Naive B cell (primary cell): Measurements from ENCODE around the gene QRFP. TPM values are rescaled to one million over a fixed set of nuclear protein-coding genes. Genes with fewer than 3 reads are reported as not detected.

ENCODE experiments used
- ATAC-seq, 2 donors: fragments of 150-1000 bp; cut with Tn5 transposase; 2 replicates each; pipeline ENCODE4 v1.10.0; 2021; ENCODE audit warnings: low read depth in 2 of 2, mild to moderate bottlenecking in 2 of 2, moderate library complexity in 2 of 2
- DNase-seq: peaks from one replicate; pipeline ENCODE4 v3.0.0; 2022
- H3K27ac Mint-ChIP-seq, 6 donors: one replicate each; pipeline ENCODE4 v1.8.0; 2020 to 2022; ENCODE audit warnings: mild to moderate bottlenecking in 6 of 6, mixed read lengths in 6 of 6, moderate library complexity in 5 of 6, inconsistent platforms in 2 of 6
- H3K27me3 Mint-ChIP-seq, 3 donors: one replicate each; pipeline ENCODE4 v1.8.0; 2021 to 2022; ENCODE audit warnings: mixed read lengths in 3 of 3, mild to moderate bottlenecking in 1 of 3
- H3K36me3 Mint-ChIP-seq, 2 donors: one replicate each; pipeline ENCODE4 v1.8.0; 2020 to 2022; ENCODE audit warnings: mixed read lengths in 2 of 2, inconsistent platforms in 1 of 2, mild to moderate bottlenecking in 1 of 2
- H3K4me1 Mint-ChIP-seq, 3 donors: one replicate each; pipeline ENCODE4 v1.8.0; 2020 to 2022; ENCODE audit warnings: mixed read lengths in 3 of 3, inconsistent platforms in 1 of 3, mild to moderate bottlenecking in 1 of 3, moderate library complexity in 1 of 3
- H3K4me3 Mint-ChIP-seq, 8 donors: one replicate each; pipeline ENCODE4 v1.8.0; 2020 to 2022; ENCODE audit warnings: mild to moderate bottlenecking in 8 of 8, mixed read lengths in 8 of 8, moderate library complexity in 8 of 8, inconsistent platforms in 2 of 8
- H3K9me3 Mint-ChIP-seq, 7 donors: one replicate each; pipeline ENCODE4 v1.8.0; 2020 to 2022; ENCODE audit warnings: mixed read lengths in 7 of 7, mild to moderate bottlenecking in 5 of 7, inconsistent platforms in 2 of 7, moderate library complexity in 1 of 7
- polyA plus RNA-seq, 6 donors: library from polyadenylated mRNA; unstranded; fragments of 300-500 nt; fragmentation: Illumina TruSeq; gene quantifications; one replicate each; pipeline ENCODE4 v1.2.3, GENCODE V29; 2021; ENCODE audit warnings: low read depth in 6 of 6

The QRFP gene
- polyA plus RNA-seq, 6 donors from 2014 or later = 0.42 to 0.75 TPM; not detected in 4

DNA sequence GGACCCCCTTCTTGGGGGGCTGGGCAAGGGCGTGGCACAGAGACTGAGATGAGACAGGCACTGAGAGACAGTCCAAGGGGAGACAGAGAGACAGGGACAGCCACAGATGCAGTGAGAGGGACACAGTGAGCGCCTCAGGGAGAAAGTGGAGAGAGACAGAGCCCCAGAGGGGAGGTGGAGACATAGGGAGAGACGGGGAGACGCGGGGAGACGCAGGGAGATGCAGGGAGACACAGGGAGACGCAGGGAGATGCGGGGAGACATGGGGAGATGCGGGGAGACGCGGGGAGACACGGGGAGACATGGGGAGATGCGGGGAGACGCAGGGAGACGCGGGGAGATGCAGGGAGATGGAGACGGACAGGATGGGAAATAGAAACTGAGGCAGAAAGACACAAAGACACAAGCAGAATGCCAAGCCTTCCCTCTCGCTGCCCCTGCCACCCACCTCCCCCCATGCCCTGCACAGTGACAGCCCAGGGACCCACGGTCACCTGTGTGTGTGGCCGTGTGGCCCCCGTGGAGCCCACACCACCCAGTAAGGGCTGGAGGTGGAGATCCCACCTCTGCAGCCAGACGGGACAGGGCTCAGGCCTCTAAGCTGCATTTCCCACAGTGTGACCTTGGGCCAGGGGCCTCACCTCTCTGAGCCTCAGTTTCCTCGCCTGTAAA lies 33.7 kb upstream of the QRFP start:
- no peaks in the 10 kb centered on the region for H3K36me3 Mint-ChIP-seq
- ATAC-seq (no peak), DNase-seq (no peak)
- peaks cover 3 to 6% (median 3%) of the 10 kb centered on the region in 3 donors for H3K4me1 Mint-ChIP-seq
- H3K4me3 Mint-ChIP-seq = no peak overlapping the region
- peak overlapping the region in 1 of 6 donors; percentile 56 for H3K27ac Mint-ChIP-seq
- H3K27me3 Mint-ChIP-seq = peaks cover 32 to 58% (median 55%) of the 10 kb centered on the region in 3 donors
- no peaks in the 10 kb centered on the region for H3K9me3 Mint-ChIP-seq

DNA sequence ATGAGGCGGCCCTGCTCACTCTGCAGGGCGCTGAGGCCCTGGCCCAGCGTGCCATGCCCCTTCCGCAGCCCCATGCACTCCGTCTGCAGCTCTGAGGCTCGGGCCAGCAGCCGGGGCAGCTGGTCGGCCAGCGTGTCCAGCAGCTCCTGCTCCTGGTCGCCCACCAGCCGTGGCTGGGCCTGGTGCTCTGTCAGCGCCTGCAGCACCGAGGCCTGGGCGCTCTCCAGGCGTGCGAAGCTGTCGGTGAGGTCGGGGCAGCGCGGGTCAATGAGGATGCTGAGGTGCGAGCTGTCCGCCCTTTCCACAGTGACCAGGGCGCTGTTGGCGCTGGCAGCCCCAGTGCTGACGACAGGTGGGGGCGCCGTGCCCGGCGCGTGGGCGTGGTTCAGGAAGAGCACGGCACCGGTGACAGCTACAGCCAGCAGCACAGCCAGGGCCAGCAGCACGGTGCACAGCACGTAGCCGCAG lies 33.0 kb upstream of the QRFP start:
- H3K27ac Mint-ChIP-seq = peak overlapping the region in 1 of 6 donors; percentile 56
- DNase-seq = no peak
- no peaks in the 10 kb centered on the region for H3K9me3 Mint-ChIP-seq
- no peak overlapping the region for H3K4me3 Mint-ChIP-seq
- no peak for ATAC-seq
- peaks cover 27 to 51% (median 48%) of the 10 kb centered on the region in 3 donors for H3K27me3 Mint-ChIP-seq
- H3K4me1 Mint-ChIP-seq = peaks cover 3 to 6% (median 3%) of the 10 kb centered on the region in 3 donors
- no peaks in the 10 kb centered on the region for H3K36me3 Mint-ChIP-seq

DNA sequence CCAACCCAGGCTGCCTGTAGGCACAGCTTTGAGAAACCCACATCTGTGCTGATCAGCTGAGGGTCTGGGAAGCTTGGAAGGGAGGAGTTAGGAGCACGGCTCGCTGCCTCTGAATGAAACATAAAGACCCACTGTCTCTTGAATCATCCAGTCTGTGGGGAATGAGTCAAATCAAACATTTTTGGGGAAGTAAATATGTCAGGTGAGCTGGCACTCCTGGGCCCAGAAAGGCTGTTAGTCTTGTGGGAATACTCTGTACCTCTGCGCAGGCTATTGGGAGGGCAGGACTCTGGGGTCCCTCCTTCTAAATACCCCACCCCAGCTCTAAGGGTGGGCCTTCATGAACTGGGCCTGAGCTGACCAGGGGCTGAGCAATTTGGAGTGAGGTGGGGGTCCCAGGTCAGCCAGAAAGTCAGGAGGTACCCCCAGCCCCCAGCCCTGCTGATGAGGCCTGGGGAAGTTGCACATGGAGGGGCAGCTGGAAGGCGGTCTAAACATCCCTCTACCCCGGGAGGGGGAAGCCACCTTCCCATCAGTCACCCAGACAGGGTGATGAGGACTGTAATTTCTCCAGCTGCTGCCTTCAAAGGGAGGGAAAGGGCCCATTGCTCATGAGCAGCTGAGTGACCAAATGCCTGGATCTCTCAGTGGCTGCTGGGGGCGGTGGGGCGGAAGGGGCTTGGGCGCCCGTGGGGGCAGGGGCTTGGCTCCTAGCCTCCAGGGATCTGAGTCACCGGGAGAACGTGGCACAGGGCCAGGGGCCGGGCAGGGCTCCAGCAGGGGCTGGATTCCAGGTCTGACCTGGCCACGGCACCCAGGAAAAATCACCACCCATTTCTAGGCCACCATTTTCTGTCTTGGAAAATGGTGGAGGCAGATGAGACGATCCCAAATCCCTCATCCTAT lies 31.6 kb upstream of the QRFP start:
- DNase-seq (no peak), ATAC-seq (no peak)
- Mint-ChIP-seq H3K27ac (no peak overlapping the region), H3K36me3 (no peaks in the 10 kb centered on the region), H3K4me3 (no peak overlapping the region), H3K9me3 (no peaks in the 10 kb centered on the region), H3K4me1 (peaks cover 3 to 6% (median 3%) of the 10 kb centered on the region in 3 donors), H3K27me3 (peaks cover 26 to 41% (median 40%) of the 10 kb centered on the region in 3 donors)

DNA sequence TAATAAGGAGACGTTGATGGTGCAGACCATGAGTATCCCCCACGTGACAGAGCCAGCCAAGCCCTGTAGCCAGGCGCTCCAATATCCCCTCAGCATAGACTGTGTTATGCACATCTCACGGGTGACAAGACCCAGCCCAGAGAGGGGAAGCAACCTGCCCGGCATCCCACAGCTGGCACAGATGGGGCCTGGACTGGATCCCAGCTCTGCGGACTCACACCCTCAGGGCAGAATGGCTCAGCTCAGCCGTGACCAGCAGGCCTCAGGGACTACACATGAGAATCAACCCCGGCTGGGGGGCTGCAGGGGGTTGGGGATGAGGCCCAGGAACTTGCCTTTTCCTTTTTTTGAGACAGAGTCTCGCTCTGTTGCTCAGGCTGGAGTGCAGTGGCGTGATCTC lies 30.7 kb upstream of the QRFP start:
- no peak for DNase-seq

GRCh38 chr9:130925050-130925678 lies 28.6 kb upstream of the QRFP start:
- H3K27me3 Mint-ChIP-seq = peaks cover 4 to 32% (median 30%) of the 10 kb centered on the region in 3 donors
- no peak overlapping the region for H3K27ac Mint-ChIP-seq
- H3K4me3 Mint-ChIP-seq = no peak overlapping the region
- ATAC-seq = no peak
- H3K4me1 Mint-ChIP-seq = peaks cover 0 to 6% (median 3%) of the 10 kb centered on the region in 3 donors
- H3K9me3 Mint-ChIP-seq = no peaks in the 10 kb centered on the region
- no peaks in the 10 kb centered on the region for H3K36me3 Mint-ChIP-seq
- no peak for DNase-seq

More for the DNA sequence above, 30.7 kb upstream of the QRFP start:
- Mint-ChIP-seq H3K36me3 (no peaks in the 10 kb centered on the region), H3K27me3 (peaks cover 18 to 41% (median 40%) of the 10 kb centered on the region in 3 donors), H3K4me1 (peaks cover 3 to 6% (median 3%) of the 10 kb centered on the region in 3 donors), H3K4me3 (no peak overlapping the region), H3K27ac (no peak overlapping the region), H3K9me3 (no peaks in the 10 kb centered on the region)
- ATAC-seq = no peak

DNA sequence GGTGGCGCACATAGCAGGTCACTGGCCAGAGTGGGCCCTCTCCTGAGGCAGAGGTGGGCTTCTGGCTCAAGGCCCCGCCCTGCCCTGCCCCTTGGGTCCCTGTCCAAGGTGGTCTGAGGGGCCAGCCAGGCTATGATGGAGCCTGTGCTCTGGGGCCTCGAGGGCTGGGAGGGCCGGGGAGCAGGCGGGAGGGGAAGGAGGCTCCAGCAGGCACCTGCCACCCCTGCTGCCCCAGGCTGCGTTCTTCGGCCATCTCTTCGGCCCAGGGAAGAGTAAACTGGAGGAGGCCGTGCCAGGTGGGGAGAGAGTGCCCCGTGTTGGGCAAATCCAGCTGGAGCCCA lies 27.8 kb upstream of the QRFP start:
- H3K9me3 Mint-ChIP-seq = no peaks in the 10 kb centered on the region
- H3K27me3 Mint-ChIP-seq = peaks cover 0 to 29% (median 24%) of the 10 kb centered on the region in 3 donors

DNA sequence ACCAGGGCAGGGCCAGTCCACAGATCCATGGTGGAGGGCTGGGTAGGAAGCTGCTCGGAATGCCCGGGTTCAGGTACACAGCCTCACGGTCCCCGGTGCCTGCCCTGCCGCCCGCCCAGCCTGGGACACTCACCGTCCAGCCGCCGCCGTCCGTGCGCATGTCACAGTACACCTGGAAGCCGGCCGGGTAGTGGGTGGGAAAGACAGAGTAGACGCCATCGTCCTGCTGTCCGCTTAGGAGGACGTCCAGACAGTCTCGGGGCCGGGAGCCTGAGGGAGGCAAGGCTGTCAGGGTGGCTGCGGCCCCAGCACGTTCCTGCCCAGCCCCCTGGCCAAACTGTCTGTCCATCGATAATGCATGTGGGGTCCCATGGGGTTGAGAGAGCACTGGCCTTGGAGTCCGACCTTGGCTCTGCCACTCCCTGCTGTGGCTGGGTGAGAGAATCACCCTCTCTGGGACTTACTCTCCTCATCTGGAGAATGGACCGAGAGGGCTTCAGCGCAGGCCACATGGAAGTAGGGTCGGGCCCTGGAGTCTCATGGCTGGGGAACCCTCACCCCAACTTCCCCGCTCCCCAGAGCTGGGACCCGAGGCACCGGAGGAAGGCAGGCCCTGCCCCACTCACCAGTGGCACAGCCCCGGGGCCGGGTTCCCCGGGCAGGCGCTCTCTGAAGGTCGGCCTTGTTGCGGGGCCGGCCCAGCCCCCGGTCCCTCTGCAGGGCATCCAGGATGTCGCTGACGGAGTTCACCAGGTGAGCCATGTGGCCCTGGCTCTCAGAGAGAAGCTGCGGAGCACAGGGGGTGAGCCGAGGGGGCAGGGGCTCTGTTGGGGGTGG lies 27.2 kb upstream of the QRFP start:
- no peak for ATAC-seq

More for the DNA sequence above, 27.8 kb upstream of the QRFP start:
- H3K4me1 Mint-ChIP-seq = peaks cover 0 to 6% (median 0%) of the 10 kb centered on the region in 3 donors
- DNase-seq (no peak), ATAC-seq (no peak)
- H3K36me3 Mint-ChIP-seq = no peaks in the 10 kb centered on the region
- H3K4me3 Mint-ChIP-seq = no peak overlapping the region
- H3K27ac Mint-ChIP-seq = no peak overlapping the region

GRCh38 chr9:130922893-130923610 lies 26.4 kb upstream of the QRFP start:
- DNase-seq = no peak
- H3K27ac Mint-ChIP-seq = no peak overlapping the region
- H3K4me3 Mint-ChIP-seq = no peak overlapping the region
- no peaks in the 10 kb centered on the region for H3K36me3 Mint-ChIP-seq
- ATAC-seq = no peak
- H3K9me3 Mint-ChIP-seq = no peaks in the 10 kb centered on the region
- peaks cover 0 to 2% (median 0%) of the 10 kb centered on the region in 3 donors for H3K4me1 Mint-ChIP-seq
- H3K27me3 Mint-ChIP-seq = peaks cover 0 to 31% (median 20%) of the 10 kb centered on the region in 3 donors

More for the DNA sequence above, 27.2 kb upstream of the QRFP start:
- Mint-ChIP-seq H3K27me3 (peaks cover 0 to 35% (median 24%) of the 10 kb centered on the region in 3 donors), H3K4me1 (peaks cover 0 to 6% (median 0%) of the 10 kb centered on the region in 3 donors), H3K36me3 (no peaks in the 10 kb centered on the region), H3K9me3 (no peaks in the 10 kb centered on the region), H3K27ac (no peak overlapping the region), H3K4me3 (no peak overlapping the region)
- no peak for DNase-seq

DNA sequence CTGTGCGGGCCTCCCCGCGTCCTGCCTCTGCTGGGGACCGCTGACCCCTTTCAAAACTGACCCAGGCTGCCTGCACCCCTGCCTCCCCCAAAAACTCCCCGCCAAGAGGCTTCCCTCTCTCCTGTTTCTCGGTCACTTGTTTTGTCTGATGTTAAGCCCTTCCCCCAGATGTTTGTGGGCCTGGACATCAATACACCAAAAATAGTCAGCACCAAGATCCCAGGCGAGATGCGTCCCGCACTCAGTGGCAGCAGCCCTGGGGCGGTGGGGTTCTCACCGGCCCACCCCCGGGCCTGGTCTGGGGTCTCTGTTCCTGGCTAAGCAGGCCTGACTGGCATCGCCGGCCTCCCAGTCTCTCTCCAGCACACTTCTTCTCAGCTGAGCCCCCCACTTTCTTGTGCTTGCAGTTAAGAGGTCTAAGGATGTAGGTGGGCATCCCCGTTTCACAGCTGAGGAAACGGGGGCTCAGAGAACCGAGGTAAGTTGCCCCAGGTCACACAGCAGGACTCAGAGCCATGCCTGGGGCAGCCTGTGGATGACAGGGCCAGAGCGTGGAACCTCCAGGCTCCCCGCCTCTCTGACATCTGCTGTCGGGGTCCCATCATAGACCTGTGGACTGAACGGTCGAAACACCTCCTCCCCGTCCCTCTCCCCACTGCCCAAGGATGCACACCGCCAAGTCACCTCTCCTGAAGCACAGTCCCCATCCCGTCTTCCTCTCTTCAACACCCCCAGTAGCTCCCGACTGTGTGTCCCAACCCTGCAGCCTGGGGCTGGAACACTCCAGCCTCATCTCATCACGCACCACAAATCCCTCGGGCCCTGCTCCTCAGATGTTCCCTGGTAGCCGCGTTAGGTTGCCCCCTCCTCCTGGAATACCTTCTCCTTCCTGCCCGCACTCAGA lies 25.6 kb upstream of the QRFP start:
- no peak for ATAC-seq

GRCh38 chr9:130921300-130921988 lies 24.8 kb upstream of the QRFP start:
- no peaks in the 10 kb centered on the region for H3K9me3 Mint-ChIP-seq
- no peak overlapping the region for H3K4me3 Mint-ChIP-seq
- DNase-seq (no peak), ATAC-seq (no peak)
- peaks cover 0 to 42% (median 17%) of the 10 kb centered on the region in 3 donors for H3K27me3 Mint-ChIP-seq
- H3K36me3 Mint-ChIP-seq = no peaks in the 10 kb centered on the region
- no peaks in the 10 kb centered on the region for H3K4me1 Mint-ChIP-seq
- H3K27ac Mint-ChIP-seq = no peak overlapping the region

More for the DNA sequence above, 25.6 kb upstream of the QRFP start:
- no peak for DNase-seq
- H3K4me1 Mint-ChIP-seq = no peaks in the 10 kb centered on the region
- no peaks in the 10 kb centered on the region for H3K36me3 Mint-ChIP-seq
- no peak overlapping the region for H3K27ac Mint-ChIP-seq
- H3K27me3 Mint-ChIP-seq = peaks cover 0 to 34% (median 17%) of the 10 kb centered on the region in 3 donors
- H3K9me3 Mint-ChIP-seq = no peaks in the 10 kb centered on the region
- peak overlapping the region in 1 of 8 donors; percentile 56 for H3K4me3 Mint-ChIP-seq

- no peak for DNase-seq
- no peak overlapping the region for H3K27ac Mint-ChIP-seq
Observed at GRCh38 chr9:130920762-130921299, 24.2 kb upstream of the QRFP start.

More at GRCh38 chr9:130920762-130921299, 24.2 kb upstream of the QRFP start:
- no peak for ATAC-seq
- Mint-ChIP-seq H3K27me3 (peaks cover 0 to 45% (median 17%) of the 10 kb centered on the region in 3 donors), H3K4me1 (no peaks in the 10 kb centered on the region), H3K36me3 (no peaks in the 10 kb centered on the region), H3K9me3 (no peaks in the 10 kb centered on the region), H3K4me3 (no peak overlapping the region)
